DMS79 treated with DMSO at 0.1 percent for 48 hours (cell line): ENCODE measurements around the gene SSTR5.
"Not testable (repeated sequence)": the region's sequence is repeated elsewhere in the genome, so short reads cannot be mapped to it uniquely, and the experiment has no call there.

Experiments
- DNase-seq: peaks from one replicate; lab custom pipeline; 2025; lab: John Stamatoyannopoulos, UW

SSTR5 gene

DNA sequence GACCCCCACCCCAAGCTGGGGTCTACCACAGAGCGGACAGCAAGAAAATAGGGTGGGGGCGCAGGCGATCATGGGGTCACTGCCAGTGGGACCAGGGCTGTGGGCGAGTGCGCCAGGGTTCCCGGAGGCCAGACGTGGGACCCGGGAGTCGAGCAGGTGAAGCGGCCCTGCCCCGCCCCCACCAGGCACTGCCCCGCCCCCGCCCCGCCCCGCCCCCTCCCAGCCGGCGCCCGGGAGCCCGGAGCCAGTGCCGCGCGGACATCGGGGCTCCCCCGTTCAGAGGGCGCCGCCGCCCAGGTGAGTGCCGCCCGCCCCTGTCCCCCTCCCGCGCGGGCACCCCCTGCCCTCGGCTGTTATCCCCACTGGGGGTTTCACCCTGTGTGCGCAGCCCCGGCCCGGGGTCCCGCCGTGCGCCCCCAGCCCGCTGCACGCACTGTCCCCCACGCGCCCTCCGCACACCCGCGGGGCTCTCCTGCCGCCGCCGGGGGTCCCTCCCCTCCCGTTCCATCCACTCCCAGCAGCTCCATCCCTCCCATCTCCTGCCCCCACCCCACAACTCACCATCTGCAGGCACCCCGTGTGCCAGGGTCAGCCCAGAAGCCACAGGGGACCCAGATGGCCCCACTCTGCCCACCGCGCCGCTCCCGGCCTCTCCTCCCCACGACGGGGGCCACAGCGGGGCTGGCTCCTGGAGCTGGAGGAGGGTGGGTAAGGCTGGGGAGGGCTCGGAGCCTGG, at the start of gene SSTR5:
SSTR5 (plus strand) TSS at position 222 of the 736 bp plus-strand sequence. CDS start 6,122 bp downstream, outside the sequence.
- DNase-seq: peak; percentile 8

GRCh38 chr16:1024138-1024537, 48.4 kb upstream of the SSTR5 start:
- DNase-seq: no peak

DNA sequence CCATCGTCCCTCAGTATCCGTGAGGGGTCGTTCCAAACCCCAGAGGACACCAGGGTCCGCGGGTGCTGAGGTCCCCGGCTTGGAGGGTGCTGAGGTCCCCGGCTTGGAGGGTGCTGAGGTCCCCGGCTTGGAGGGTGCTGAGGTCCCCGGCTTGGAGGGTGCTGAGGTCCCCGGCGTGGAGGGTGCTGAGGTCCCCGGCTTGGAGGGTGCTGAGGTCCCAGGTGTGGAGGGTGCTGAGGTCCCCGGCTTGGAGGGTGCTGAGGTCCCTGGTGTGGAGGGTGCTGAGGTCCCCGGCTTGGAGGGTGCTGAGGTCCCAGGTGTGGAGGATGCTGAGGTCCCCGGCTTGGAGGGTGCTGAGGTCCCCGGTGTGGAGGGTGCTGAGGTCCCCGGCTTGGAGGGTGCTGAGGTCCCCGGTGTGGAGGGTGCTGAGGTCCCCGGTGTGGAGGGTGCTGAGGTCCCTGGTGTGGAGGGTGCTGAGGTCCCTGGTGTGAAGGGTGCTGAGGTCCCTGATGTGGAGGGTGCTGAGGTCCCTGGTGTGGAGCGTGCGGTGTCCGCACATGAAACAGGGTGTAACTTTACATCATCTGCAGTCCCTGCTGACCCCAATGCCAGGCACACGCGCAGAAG, 47.3 kb upstream of the SSTR5 start:
- not testable (repeated sequence) for DNase-seq

GRCh38 chr16:1026057-1026783, 46.3 kb upstream of the SSTR5 start:
- DNase-seq: no peak

DNA sequence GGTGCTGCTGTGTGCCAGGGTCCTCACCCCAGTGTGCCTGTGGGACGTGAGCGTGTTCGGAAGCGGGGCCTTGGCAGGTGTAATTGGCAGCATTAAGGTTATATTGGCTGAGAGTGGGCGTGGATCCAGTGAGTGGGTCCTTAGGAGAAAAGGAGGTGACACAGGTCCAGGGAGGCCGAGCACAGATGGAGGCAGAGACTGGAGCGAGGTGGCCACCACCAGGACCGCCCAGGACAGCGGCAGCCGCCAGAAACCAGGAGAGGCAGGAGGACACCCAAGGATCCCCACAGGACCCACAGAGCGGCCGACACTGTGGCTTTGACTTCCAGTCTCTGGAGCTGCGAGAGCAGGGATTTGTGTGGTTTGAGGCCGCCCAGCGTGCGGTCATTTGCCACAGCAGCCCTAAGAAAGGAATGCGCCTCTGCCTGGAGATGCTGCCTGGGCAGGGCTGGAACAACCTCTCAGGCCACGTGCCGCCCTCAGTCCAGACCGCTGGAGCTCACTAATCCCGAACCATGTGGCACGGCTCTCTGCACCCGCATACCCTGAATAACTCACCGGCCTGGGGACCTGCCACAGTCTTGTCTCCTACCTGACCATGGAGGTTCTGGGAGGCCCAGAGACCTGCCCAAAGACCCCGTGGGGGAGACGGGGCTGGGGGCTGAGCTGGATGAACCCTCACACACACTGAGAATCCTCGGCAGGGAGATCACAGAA, 45.6 kb upstream of the SSTR5 start:
- no peak for DNase-seq

GRCh38 chr16:1027501-1027815, 45.1 kb upstream of the SSTR5 start:
- DNase-seq: no peak

DNA sequence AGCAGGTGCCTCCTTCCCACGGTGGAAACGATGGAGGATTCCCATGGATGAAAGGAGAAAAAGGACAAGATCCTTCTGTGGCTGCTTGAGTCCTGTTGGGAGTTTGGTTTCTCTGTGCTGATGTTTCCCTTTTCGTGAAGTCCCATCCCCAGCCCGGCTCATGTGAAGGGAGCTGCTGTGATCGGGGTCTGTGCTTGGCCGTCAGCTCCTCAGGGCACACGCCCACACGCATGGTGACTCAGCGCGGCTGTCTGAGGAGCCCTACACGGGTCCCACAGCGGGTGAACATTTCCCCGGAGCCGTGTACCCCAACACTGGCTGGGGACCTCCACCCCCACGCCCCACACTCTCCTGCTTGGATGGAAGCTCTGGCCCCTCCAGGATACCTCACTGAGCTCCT, 44.5 kb upstream of the SSTR5 start:
- no peak for DNase-seq

DNA sequence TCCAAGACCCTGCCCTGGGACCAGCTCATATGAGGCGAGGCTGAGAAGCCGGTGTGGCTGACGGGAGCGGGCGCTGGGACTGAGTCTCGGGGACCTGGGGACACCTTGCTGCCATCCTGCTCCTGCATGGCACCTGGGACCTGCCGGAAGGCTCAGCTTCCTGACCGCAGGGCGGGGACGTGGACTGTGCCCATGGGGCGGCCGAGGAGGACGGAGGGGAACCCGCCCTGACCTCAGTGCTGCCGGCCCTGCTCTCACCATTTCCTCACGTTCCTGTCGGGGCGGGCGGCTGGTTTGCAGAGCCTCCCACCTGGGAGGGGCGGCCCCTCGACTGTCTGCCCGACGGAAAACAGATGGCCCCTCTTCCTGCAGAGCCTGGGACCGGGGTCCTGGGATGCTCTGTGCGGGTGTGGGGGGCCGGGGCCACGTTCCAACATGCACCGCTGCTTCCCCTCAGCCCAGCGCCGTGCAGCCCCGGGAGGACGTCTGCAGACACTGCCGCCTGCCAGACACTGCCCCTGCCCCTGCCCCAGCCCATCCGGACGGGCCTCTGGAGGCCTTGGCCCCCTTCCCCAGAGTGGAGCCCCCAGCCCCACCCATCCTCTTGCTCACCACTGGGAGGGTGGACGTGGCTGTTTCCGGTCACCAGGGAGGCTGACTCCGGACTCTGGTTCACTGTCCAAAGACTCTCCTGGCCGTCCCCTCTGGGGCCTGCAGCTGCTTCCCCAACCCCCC, 43.9 kb upstream of the SSTR5 start:
- no peak for DNase-seq

GRCh38 chr16:1029259-1029545, 43.3 kb upstream of the SSTR5 start:
- DNase-seq: no peak

- no peak for DNase-seq
Observed at GRCh38 chr16:1030473-1030901, 42.1 kb upstream of the SSTR5 start.

DNA sequence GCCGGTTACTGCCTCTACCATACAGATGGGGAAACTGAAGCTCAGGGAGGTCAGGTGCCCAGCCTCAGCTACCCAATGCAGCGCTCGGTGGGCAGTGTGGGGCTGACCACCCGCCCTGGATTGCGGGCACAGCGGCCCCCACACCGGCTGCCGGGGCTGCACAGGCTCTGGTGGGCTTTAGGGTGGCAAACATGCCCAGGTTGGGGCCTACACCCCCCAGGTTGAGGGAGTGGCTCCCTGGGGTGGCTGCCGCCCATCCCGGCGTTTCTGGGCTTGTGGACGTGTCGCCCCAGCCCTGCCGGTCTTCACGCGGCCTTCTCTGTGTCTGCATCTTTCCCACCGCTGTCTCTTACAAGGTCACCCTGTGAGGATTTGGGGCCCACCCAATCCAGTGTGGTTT, 40.9 kb upstream of the SSTR5 start:
- DNase-seq: no peak

- DNase-seq: no peak
Observed at GRCh38 chr16:1032607-1033006, 39.9 kb upstream of the SSTR5 start.

GRCh38 chr16:1033128-1033679, 39.3 kb upstream of the SSTR5 start:
- no peak for DNase-seq

DNA sequence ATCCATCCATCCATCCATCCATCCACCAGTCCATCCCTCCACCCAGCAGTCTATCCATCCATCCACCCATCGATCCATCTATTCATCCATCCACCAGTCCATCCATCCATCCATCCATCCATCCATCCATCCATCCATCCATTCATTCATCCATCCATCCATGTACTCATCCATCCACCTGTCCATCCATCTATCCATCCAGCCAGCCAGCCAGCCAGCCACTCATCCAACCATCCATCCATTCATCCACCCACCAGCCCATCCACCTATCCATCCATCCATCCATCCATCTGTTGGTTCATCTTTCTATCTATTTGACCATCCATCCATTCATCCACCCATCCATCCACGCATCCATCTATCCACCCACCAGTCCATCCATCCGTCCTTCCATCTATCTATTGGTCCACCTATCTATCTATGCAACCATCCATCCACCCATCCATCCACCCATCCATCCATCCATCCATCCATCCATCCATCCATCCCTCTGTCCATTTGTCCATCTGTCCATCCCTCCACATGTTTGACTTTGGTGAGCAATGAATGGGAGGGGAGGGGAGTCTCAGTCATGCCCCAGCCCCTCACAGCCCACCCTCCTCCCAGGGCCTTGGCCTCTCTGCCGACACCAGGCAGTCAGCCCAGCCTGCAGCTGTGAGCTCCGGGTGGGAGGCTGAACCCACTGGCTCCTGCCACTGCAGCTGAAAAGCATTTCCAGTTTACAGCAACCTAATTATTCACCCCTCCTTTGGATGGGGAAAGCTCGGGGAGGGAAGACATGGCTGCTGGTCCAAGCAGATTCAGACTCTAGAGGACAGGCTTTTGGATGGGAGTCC, 38.1 kb upstream of the SSTR5 start:
- DNase-seq: no peak

DNA sequence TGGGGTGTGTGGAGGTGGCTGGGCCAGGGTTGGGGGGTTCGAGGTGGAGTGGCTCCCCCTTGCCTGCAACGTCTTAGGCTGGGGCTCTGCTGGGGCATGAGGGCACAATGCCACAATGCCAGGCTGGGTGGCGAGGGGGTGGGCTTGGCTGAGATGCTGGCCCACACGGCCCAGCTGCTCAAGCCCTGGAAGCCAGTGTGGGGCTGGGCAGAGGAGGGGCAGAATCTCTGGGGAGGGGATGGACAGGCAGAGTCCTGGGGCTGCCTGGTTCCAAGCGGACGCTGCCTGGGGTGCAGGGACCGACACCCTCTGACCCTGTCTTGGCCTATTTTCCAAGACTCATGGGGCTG, 37.5 kb upstream of the SSTR5 start:
- DNase-seq: no peak

DNA sequence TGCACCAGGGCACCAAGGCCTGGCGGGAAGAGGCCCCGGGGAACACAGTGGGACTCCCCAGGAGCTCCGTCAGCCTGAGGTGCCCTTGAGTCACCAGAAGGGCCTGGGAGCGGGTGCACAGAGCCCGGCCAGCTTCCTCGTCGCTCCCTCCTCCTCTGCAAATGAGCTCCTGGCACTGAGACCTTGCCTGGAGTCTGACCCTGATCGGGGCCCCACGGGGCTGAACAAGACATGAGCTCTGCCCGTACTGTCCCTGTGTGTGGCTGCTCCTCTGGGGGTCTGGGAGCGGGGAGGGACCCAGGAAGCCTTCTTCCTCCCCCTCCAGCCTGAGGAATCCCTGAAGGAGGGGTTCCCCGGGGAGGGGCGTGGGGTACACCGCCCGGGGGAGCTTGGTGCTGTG, 36.4 kb upstream of the SSTR5 start:
- no peak for DNase-seq

- DNase-seq: no peak
Observed at GRCh38 chr16:1036726-1037393, 35.7 kb upstream of the SSTR5 start.

DNA sequence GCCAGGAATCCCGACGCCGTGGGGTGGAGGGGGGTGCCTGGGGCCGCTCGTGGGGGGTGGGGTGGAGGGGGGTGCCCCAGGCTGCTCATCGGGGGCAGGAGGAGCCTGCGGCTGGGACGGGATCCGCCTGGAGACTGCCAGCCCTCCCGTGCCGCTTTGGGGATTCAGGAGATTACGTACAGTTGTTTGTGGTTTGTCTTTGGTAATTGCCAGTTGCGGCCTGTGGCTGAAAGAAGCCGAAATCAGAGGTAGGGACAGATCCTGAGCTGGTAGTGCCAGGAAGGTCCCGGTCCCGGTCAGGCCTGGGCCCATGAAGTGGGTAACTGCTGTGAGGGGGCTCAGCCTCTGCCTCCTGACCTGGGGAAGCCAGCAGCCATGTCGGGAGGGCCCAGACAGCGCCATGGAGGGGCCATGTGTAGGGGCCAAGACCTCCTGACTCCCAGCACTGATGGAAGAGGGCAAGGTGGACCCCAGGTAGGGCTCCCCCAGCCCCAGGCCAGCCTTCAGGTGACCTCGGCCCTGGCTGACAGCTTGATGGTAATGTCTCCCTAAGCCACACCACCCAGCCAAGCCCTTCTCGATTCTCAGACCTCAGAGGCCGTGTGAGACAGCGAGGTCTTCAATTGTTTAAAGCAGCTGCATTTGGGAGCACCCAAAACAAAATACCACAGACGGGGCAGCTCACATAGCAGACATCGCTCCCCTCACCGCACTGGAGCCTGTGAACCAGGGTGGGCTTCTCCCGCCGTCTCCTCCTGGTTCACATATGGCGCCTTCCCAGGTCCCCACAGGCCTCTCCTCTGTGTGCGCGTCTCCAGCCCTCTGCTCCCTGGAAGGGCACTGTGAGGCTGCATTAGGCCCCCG, 34.9 kb upstream of the SSTR5 start:
- DNase-seq: no peak

DNA sequence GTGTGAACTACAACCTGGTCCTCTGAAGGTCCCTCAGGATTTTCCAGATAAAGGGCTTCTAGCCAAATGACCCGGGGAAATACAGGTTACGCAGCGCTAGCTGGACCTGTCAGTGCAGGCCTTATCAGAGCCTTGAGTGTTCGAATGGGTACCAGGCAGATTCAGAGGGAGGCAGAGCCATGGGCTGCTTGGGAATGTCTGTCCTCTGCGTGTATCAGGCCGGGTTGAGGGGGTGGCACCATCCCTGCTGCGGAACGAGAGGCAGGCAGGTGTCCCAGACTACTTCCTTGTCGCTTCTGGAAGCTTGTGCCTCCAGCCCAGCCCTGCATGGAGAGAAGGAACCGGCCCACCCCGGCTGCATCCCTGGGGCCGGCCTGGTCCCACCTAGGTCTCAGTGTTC, 33.6 kb upstream of the SSTR5 start:
- DNase-seq: no peak

DNA sequence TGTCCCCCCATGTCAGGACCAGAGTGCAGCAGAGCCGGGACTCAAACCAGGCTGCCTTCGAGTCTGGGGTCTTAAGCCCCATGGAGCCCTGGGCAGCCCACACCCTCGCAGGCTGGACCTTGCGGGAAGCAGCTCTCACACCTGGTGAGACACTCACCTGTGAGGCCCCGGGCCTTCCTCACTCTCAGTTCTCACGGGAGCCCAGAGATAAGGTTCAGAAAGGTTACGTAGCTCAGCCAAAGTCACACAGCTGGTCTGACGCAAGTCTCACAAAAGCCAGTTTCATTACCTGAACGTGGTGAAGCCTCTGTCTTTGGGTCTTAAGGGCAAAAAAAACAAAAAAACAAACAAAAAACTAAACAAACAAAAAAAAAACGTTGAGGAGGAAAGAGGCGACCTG, 32.8 kb upstream of the SSTR5 start:
- no peak for DNase-seq
